Omental fat pad (tissue), 4 donors: Measurements from ENCODE around the gene CUEDC2. TPM values are rescaled to one million over a fixed set of nuclear protein-coding genes. Genes with fewer than 3 reads are reported as not detected.

Experiments used
- ATAC-seq: fragments of 150-250 bp; one replicate; pipeline ENCODE4 v1.9.1; 2016; ENCODE audit warnings: mild to moderate bottlenecking, moderate library complexity; ENCODE audit not compliant: low FRiP score
- DNase-seq: peaks from one replicate; pipeline ENCODE4 v3.0.0-alpha.2; 2019; ENCODE audit warnings: low spot score
- CTCF ChIP-seq, 3 donors: fragments of 450-650 bp; IDR thresholded peaks; one replicate each; pipeline ENCODE4 v1.5.1; 2016 to 2017; ENCODE audit warnings: antibody characterized with exemption in 3 of 3, mild to moderate bottlenecking in 3 of 3, moderate library complexity in 2 of 3
- total RNA-seq, 4 donors: library from RNA; depleted of rRNA; stranded (reverse); fragments of >200 nt; gene quantifications; one replicate each; pipeline ENCODE4 v1.1.0, GENCODE V29; 2016

CUEDC2 gene
- total RNA-seq, 4 donors from 2014 or later = 41.1 to 51.6 (median 47.2) TPM

- TF ChIP-seq CTCF (IDR thresholded peaks at IDR 0.05) = no peak
- ATAC-seq = no peak
- no peak for DNase-seq
Observed at GRCh38 chr10:102463983-102464382, 31.6 kb upstream of the CUEDC2 start.

GRCh38 chr10:102462512-102463054 lies 30.2 kb upstream of the CUEDC2 start:
- DNase-seq (no peak), ATAC-seq (no peak)
- no peak for TF ChIP-seq CTCF (IDR thresholded peaks at IDR 0.05)

GRCh38 chr10:102461187-102462054 lies 29.0 kb upstream of the CUEDC2 start:
- ATAC-seq (peak; percentile 92), DNase-seq (peak; percentile 70)
- TF ChIP-seq CTCF (IDR thresholded peaks at IDR 0.05) = no peak

GRCh38 chr10:102460836-102461186 lies 28.4 kb upstream of the CUEDC2 start:
- ATAC-seq = peak; percentile 2
- TF ChIP-seq CTCF (IDR thresholded peaks at IDR 0.05) = no peak
- no peak for DNase-seq

- TF ChIP-seq CTCF (IDR thresholded peaks at IDR 0.05) = no peak
- no peak for ATAC-seq
- no peak for DNase-seq
Observed at GRCh38 chr10:102458656-102459055, 26.3 kb upstream of the CUEDC2 start.

GRCh38 chr10:102457591-102458150 lies 25.3 kb upstream of the CUEDC2 start:
- ATAC-seq (no peak), DNase-seq (no peak)
- TF ChIP-seq CTCF (IDR thresholded peaks at IDR 0.05) = no peak
